Frontal cortex (tissue), 4 donors: ENCODE results near the gene COPS8. TPM values are rescaled to one million over a fixed set of nuclear protein-coding genes. Genes with fewer than 3 reads are reported as not detected.
A peak's percentile ranks its signal among the peaks of the same experiment; 100 is the strongest.

Experiments
- DNase-seq, 2 donors: peaks; one replicate each; pipeline ENCODE4 v3.0.0; 2012; ENCODE audit warnings: low spot score in 2 of 2
- FAIRE-seq: peaks from 2 replicates; lab custom pipeline; 2012; peaks lifted over from hg19 to GRCh38; lab: Jason Lieb, UNC
- total RNA-seq: library from RNA; depleted of rRNA; stranded (reverse); fragments of >200 nt; gene quantifications from one replicate; pipeline ENCODE4 v1.2.3, GENCODE V29; 2014
- donor health status: control.
- donor health status: control.
- donor health status: control.

The COPS8 gene
- total RNA-seq, 1 donor from 2014 or later = 148 TPM

DNA sequence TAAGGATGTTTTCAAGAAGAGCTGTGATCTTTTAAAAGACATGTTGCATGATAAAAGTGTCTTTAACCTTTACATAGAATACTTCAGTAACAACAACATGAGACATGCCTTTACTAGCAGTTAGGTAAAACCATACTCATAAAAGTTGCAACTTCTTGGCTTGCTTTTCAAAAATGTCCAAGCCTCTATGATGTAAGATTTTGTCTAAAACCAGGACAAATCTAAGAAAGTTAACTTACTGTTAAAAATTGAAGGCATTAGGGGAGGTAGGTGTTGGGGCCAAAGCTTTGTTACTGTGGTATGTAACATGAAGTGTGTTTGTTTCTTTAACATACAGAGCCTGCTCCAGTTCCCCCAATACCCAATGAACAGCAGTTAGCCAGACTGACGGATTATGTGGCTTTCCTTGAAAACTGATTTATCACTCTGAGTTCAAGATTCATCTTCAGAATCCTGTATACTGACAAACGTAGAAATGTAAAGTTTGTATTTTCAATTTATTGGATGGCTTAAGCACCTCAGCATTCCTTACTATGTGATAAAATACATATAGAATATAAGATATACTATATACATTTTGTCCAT, 11.7 kb downstream of the COPS8 start:
- no peak for FAIRE-seq

DNA sequence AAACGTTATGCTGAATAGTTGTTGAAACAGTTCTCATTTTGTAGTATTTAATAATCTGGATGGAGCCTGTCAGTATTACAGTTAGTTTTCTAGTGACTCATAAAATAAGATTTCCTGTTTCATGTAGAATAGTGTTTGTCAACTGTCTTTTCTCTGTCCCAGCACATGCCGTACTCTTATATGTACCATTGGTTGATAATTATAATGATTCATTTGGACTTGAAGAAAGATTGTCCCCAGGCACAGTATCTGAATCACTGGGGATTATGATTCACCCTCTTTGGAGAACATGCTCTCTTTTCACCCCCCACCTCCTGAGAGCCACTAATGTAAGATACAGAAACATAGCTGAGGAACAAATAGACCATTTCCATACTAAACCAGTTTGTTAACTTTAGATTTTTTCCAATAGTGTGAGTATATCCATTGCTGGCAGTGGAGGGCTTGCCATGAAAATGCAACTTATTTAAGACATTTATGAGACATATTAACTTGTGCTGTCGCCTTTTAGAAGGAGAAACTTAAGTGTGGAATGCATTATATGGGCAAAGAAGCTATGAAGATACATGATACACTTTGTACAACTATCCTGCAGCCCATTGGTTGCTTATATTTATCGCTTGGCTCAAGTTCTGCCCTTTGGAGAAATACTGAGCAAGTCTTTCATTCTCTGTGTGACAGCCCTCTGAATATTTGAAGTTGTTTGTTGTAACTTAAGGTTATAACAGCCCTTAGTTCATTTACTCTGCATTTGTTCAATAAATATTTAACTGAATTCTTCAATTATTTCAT, 12.4 kb downstream of the COPS8 start:
- FAIRE-seq (no peak), DNase-seq (no peak)

More for the DNA sequence above, 11.7 kb downstream of the COPS8 start:
- DNase-seq = no peak

- FAIRE-seq = no peak
- no peak for DNase-seq
Measured at GRCh38 chr2:237099804-237100203, 14.1 kb downstream of the COPS8 start.

GRCh38 chr2:237101118-237101979, 15.7 kb downstream of the COPS8 start:
- FAIRE-seq (no peak), DNase-seq (no peak)

DNA sequence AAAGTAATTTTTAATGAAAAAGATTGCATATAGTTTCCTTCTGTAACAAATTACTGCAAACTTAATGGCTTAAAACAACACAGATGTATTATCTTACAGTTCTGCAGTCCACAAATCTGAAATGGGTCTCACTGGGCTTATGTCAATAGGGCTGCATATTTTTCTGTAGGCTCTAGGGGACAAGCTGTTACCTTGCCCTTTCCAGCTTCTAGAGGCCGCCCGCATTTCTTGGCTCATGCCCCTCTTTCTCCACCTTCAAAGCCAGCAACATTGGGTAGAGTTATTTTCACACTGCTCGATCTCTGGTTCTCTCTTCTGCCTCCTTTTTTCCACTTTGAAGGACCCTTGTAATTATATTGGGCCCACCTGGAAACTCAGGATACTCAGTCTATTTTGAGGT, 16.7 kb downstream of the COPS8 start:
- no peak for DNase-seq
- FAIRE-seq = no peak

DNA sequence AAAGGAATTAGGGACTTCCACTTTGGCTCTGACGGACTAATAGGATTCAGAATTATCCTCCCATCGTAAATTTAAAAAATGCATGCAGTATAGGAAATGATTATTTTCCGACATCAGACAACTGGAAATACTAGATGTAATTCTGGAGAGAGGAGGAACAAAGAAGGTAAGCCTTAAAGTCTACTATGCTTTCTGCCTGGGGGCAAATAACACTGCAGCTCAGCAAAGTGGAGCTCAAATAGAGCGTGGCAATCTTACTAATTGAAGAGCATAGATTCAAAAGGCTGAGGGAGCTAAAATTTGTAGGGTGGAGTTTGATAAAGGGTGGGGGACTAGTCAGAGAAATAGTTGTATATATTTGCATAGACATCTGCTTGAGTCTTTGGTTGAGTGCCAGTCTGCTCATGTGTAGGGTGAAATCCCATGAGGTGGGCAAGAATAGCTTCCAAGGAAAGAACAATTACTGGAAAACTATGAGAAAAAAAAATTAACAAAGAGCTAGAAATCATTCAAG, 23.8 kb downstream of the COPS8 start:
- FAIRE-seq (no peak), DNase-seq (no peak)

DNA sequence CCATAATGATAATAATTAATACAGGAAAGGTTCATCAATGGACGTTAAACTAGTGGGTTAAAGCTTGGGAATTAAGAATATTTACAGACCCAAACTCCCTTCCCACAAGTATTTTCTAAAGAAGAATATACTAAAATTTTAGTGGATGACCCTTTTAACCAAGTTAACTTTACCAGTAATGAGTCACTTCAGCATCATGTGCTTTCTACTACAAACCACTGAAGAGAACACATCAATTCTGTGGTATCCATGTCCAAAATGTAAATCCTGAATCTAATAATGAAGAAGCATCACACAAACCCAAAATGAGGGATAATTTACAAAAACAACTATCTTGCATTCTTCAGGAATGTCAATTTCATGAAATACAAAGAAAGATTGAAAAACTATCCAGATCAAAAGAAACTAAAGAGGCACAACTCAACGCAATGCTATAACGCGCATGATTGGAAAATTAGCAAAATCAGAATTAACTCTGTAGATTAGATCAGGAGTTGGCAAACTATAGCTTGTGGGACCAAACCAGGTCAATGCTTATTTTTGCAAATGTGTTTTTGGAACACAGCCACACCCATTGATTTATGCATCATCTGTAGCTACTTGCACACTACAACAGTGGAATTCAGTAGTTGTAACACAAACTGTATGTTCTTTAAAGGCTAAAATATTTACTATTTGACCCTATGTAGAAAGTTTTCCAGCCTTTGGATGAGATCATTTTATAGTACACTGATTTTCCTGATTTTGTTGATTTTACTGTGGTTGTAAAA, 27.5 kb downstream of the COPS8 start:
- DNase-seq (no peak), FAIRE-seq (no peak)

- FAIRE-seq (no peak), DNase-seq (no peak)
Measured at GRCh38 chr2:237115870-237116269, 30.2 kb downstream of the COPS8 start.

- DNase-seq (no peak), FAIRE-seq (no peak)
Measured at GRCh38 chr2:237116431-237116830, 30.7 kb downstream of the COPS8 start.

- no peak for DNase-seq
- no peak for FAIRE-seq
Measured at GRCh38 chr2:237118025-237118424, 32.3 kb downstream of the COPS8 start.

DNA sequence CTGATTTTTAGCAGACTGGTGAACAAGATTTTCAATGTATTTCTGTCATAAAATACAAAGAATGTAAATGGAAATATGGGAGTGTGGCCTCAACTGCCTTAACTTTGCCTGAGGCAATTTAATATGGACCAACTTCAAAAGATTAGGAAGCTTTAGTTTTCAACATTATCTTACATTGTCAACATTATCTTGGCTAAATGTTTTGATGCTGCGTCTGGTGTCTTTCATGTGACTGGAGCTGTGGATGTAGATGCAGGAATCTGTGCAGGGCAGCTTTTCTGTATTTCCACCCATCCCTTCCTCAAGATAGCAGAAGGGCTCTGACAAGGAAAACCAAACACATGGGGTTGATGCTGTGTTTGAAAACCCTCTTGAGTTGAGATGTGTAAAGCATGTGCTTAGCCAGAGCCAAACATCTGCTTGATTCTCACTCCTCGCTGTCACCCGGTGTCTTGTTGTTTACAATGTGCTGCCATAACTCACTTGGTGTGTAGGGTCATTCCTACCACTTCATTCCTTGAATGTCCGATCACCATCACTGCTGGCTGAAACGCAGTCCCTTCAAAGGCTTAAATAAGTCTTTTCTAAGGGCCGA, 33.0 kb downstream of the COPS8 start:
- no peak for DNase-seq
- no peak for FAIRE-seq

DNA sequence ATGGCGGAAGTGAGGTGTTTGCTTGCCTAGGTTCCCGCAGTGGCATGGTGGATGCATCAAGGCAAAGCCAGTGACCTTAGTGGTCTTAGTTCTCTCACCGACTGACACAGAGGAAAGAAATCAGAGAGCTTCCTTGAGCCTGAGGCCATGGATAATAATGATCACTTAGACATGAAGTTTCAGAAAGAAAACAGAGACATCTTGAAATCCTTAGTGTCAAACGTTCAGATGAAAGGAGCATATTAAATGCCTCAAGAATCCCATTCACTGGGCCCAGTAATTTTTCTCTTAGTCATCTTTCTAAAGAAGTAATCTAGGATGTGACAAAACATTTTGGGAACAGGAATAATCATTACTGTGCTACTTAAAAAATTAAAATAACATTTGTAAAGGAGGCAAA, 35.2 kb downstream of the COPS8 start:
- DNase-seq = no peak
- no peak for FAIRE-seq

DNA sequence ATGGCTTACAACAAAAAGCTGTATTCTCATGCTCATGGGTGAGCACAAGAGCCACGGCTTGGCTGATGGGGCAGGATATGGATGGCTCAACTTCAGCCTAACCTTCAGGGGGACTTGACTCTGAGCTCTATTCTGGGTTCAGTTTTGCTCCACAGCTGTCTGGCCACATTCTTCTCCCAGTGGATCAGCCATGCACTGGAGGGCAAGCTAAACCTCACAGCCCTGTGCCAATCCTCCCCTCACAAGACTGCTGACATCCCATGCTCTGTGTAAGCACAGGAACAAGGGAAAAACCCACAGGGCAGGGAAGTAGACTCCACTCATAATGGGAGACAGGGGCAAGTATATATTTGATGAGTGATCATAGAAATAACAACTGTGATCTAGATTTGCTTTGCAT, 35.6 kb downstream of the COPS8 start:
- no peak for DNase-seq

DNA sequence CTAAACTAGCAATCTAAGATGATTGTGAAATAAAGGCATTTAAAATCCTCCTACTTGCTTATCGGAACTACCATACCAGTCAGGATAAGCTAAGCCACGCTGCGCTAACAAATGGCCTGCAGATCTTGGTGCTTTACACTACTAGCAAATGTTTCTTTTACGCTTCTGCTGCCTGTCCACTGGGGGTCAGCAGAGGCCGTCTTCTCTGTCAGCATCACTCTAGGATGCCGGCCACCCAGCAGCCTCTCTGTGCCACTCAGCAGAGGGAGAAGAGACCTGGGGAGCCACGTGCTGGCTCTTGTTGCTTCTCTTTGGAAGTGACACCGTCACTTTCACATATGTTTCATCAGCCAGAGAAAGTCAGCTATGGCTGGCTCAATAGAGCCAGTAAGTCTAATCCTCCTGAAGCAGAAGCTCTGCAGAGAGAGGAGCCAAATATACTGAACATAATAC, 36.6 kb downstream of the COPS8 start:
- FAIRE-seq = no peak

More for the DNA sequence above, 35.6 kb downstream of the COPS8 start:
- no peak for FAIRE-seq

GRCh38 chr2:237124820-237125219, 39.1 kb downstream of the COPS8 start:
- DNase-seq = no peak
- FAIRE-seq = no peak

More for the DNA sequence above, 36.6 kb downstream of the COPS8 start:
- DNase-seq = peak in 1 of 2 donors; percentile 27

DNA sequence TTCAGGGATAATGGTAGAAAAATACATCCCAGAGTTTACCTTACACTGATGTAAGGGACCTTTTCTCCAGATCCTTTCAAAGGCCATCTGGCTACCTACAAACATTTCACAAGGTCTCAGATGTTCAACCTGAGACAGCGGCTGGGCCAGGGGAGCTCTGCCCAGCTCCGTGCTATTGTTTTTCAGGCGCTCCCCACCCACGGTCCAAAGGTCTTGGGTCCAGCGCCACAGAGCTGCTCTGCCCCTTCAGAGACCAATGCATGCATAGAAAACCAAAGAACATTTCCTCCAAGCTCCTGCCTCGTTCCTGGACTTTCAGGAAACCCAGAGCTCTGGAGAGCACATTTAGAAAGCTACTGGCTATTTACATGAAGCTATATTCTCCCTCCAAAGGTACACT, 40.3 kb downstream of the COPS8 start:
- no peak for FAIRE-seq
- no peak for DNase-seq

DNA sequence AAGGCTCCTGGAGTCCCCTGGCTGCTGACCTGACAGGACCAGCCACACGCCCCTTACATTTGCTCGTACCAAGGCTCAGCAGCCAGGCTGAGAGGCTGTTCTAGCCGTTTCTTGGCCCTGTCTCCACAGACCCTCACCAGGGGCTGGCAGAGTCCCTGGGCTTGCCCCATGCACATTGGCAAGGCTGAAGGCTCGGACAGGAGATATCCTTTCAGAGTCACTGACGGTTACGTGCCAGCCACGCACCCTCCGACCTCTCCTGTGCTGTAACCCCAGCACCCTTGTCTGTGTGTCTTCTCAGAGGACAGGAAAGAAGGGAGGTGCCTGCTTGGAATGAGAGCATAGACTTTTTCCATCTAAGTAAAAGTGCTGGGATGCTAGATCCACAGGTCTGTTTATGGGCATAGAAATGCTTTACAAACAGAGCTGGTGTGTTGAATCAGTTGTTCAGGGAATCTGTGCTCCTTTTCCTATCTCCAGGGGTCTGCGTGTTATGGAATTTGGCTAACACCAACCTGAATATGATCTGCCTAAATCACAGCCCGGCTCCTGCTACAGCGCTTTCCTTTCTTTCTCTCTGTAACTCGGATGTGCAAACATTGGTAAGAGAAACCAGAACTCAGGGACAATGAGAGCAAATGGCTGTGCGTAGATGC, 41.0 kb downstream of the COPS8 start:
- FAIRE-seq = no peak
- no peak for DNase-seq

GRCh38 chr2:237128026-237128703, 42.5 kb downstream of the COPS8 start:
- DNase-seq = peak in 1 of 2 donors; percentile 22
- FAIRE-seq = no peak
